HG03442 (cell line): ENCODE data around the gene ATG13.

Source experiments
- ATAC-seq: cut with Tn5 transposase; IDR thresholded peaks from one replicate; pipeline ENCODE4 v1.9.1; 2021; ENCODE audit warnings: mild to moderate bottlenecking, moderate library complexity; ENCODE audit not compliant: unreplicated experiment

ATG13 gene

GRCh38 chr11:46604796-46605195 is 12.6 kb upstream of the ATG13 start:
- ATAC-seq: no peak

- ATAC-seq: no peak
These were observed 9.8 kb upstream of the ATG13 start for GRCh38 chr11:46607516-46607915.

- no peak for ATAC-seq
These were observed 8.0 kb upstream of the ATG13 start for GRCh38 chr11:46609386-46609785.

GRCh38 chr11:46611526-46612304 is 5.6 kb upstream of the ATG13 start:
- no peak for ATAC-seq

- no peak for ATAC-seq
These were observed 5.0 kb upstream of the ATG13 start for GRCh38 chr11:46612326-46612725.

- no peak for ATAC-seq
These were observed 1.6 kb upstream of the ATG13 start for GRCh38 chr11:46615756-46616155.

GRCh38 chr11:46616551-46617133 is 711 bp upstream of the ATG13 start:
- no peak for ATAC-seq

GRCh38 chr11:46617972-46618314 is 590 bp downstream of the ATG13 start:
- no peak for ATAC-seq

GRCh38 chr11:46618837-46619236 is 1.5 kb downstream of the ATG13 start:
- ATAC-seq: no peak

- ATAC-seq: no peak
These were observed 8.1 kb downstream of the ATG13 start for GRCh38 chr11:46625406-46625805.

- no peak for ATAC-seq
These were observed 11.6 kb downstream of the ATG13 start for GRCh38 chr11:46628961-46629360.

- ATAC-seq: no peak
These were observed 12.9 kb downstream of the ATG13 start for GRCh38 chr11:46630237-46630636.

- no peak for ATAC-seq
These were observed 14.3 kb downstream of the ATG13 start for GRCh38 chr11:46631676-46632075.

GRCh38 chr11:46632502-46632901 is 15.1 kb downstream of the ATG13 start:
- ATAC-seq: no peak

- no peak for ATAC-seq
These were observed 16.2 kb downstream of the ATG13 start for GRCh38 chr11:46633291-46634217.

- no peak for ATAC-seq
These were observed 18.3 kb downstream of the ATG13 start for GRCh38 chr11:46635557-46636139.

GRCh38 chr11:46637546-46637945 is 20.2 kb downstream of the ATG13 start:
- no peak for ATAC-seq

- ATAC-seq: no peak
These were observed 22.0 kb downstream of the ATG13 start for GRCh38 chr11:46639197-46639839.

GRCh38 chr11:46640036-46640788 is 22.9 kb downstream of the ATG13 start:
- no peak for ATAC-seq

- no peak for ATAC-seq
These were observed 24.3 kb downstream of the ATG13 start for GRCh38 chr11:46641639-46642038.
